ENCODE results near the gene KDM2B.

- TF ChIP-seq EZH2 (IDR thresholded peaks at IDR 0.05) (no peak), FOXP2 (optimal IDR thresholded peaks at IDR 0.05; ENCODE audit: control extremely low read depth, extremely low read length, insufficient read depth) (peak; percentile 63), POLR2AphosphoS5 (IDR thresholded peaks at IDR 0.05; ENCODE audit: borderline replicate concordance, low read depth, low read length) (0 out of 2 replicates have a peak, but pooled peaks have one; percentile 45)
Measured at GRCh38 chr12:121579981-121580868, 598 bp downstream of the KDM2B start.

Measured in SK-N-MC (cell line).